Measurements from ENCODE around the gene CD248.
"Not testable (repeated sequence)": the region's sequence is repeated elsewhere in the genome, so short reads cannot be mapped to it uniquely, and the experiment has no call there.

Gene CD248

GRCh38 chr11:66316849-66317251 is at the start of gene CD248:
TSS of gene CD248 (minus strand) at chr11:66317044. CDS start at chr11:66317027, 17 bp downstream.
- DNase-seq = no peak

- no peak for DNase-seq
Measured at GRCh38 chr11:66365711-66366619, 49.1 kb upstream of the CD248 start.

GRCh38 chr11:66365166-66365565 is 48.3 kb upstream of the CD248 start:
- DNase-seq = no peak

GRCh38 chr11:66363805-66364535 is 47.1 kb upstream of the CD248 start:
- no peak for DNase-seq

- no peak for DNase-seq
Measured at GRCh38 chr11:66363187-66363601, 46.4 kb upstream of the CD248 start.

- no peak for DNase-seq
Measured at GRCh38 chr11:66362481-66363147, 45.8 kb upstream of the CD248 start.

- DNase-seq = no peak
Measured at GRCh38 chr11:66361502-66361941, 44.7 kb upstream of the CD248 start.

- DNase-seq = no peak
Measured at GRCh38 chr11:66360406-66361073, 43.7 kb upstream of the CD248 start.

- DNase-seq = no peak
Measured at GRCh38 chr11:66359662-66360087, 42.8 kb upstream of the CD248 start.

- DNase-seq = not testable (repeated sequence)
Measured at GRCh38 chr11:66350560-66351235, 33.9 kb upstream of the CD248 start.

GRCh38 chr11:66349084-66349386 is 32.2 kb upstream of the CD248 start:
- no peak for DNase-seq

GRCh38 chr11:66347425-66348276 is 30.8 kb upstream of the CD248 start, which contains the start of gene B4GAT1:
TSS of gene B4GAT1 (minus strand) at chr11:66347629. CDS start at chr11:66347545, 84 bp downstream.
- peak; percentile 93 for DNase-seq

- DNase-seq = no peak
Measured at GRCh38 chr11:66346476-66347424, 29.9 kb upstream of the CD248 start.

GRCh38 chr11:66345316-66345649 is 28.4 kb upstream of the CD248 start:
- no peak for DNase-seq

- peak; percentile 88 for DNase-seq
Measured at GRCh38 chr11:66344550-66345315, 27.9 kb upstream of the CD248 start, which contains the start of gene BRMS1. TSS of gene BRMS1 (minus strand) at chr11:66345104. CDS start at chr11:66342234, 2,870 bp downstream.

GRCh38 chr11:66343176-66343575 is 26.3 kb upstream of the CD248 start:
- no peak for DNase-seq

GRCh38 chr11:66341502-66342126 is 24.8 kb upstream of the CD248 start:
- DNase-seq = no peak
